Astrocyte (in vitro differentiated cells and primary cell): ENCODE data around the gene BASP1. TPM values are rescaled to one million over a fixed set of nuclear protein-coding genes. Genes with fewer than 3 reads are reported as not detected.

Experiments used
- DNase-seq: peaks from one replicate; pipeline ENCODE4 v3.0.0-alpha.2; 2010; ENCODE audit warnings: low read depth
- FAIRE-seq: peaks from 2 replicates; lab custom pipeline; 2011; peaks lifted over from hg19 to GRCh38; lab: Jason Lieb, UNC
- H2AFZ ChIP-seq: 2 replicates; pipeline ENCODE4 v1.6.0; 2012; ENCODE audit warnings: low read depth, low read length, inconsistent platforms
- H3K27ac ChIP-seq: 2 replicates; pipeline ENCODE4 v1.5.1; 2011; ENCODE audit warnings: low read depth, low read length, inconsistent platforms
- H3K27me3 ChIP-seq: 2 replicates; pipeline ENCODE4 v1.6.0; 2011; ENCODE audit warnings: low read length, inconsistent platforms; ENCODE audit not compliant: insufficient read depth
- H3K36me3 ChIP-seq: 2 replicates; pipeline ENCODE4 v1.5.1; 2011; ENCODE audit warnings: low read length, inconsistent platforms; ENCODE audit not compliant: insufficient read depth
- H3K4me1 ChIP-seq: 2 replicates; pipeline ENCODE4 v1.5.1; 2011; ENCODE audit warnings: low read length, inconsistent platforms; ENCODE audit not compliant: insufficient read depth
- H3K4me2 ChIP-seq: 2 replicates; pipeline ENCODE4 v1.6.0; 2012; ENCODE audit warnings: low read length, inconsistent platforms
- H3K4me3 ChIP-seq: 2 replicates; pipeline ENCODE4 v1.5.1; 2011; ENCODE audit warnings: low read depth, mild to moderate bottlenecking, low read length, inconsistent platforms; ENCODE audit not compliant: insufficient read depth
- H3K79me2 ChIP-seq: 2 replicates; pipeline ENCODE4 v1.6.0; 2012; ENCODE audit warnings: mild to moderate bottlenecking, low read length, inconsistent platforms; ENCODE audit not compliant: insufficient read depth
- H3K9ac ChIP-seq: 2 replicates; pipeline ENCODE4 v1.6.0; 2012; ENCODE audit warnings: mild to moderate bottlenecking, low read length, inconsistent platforms
- H3K9me3 ChIP-seq: 2 replicates; pipeline ENCODE4 v1.5.1; 2012; ENCODE audit warnings: low read depth, mild to moderate bottlenecking, low read length, inconsistent platforms; ENCODE audit not compliant: insufficient read depth
- H4K20me1 ChIP-seq: 2 replicates; pipeline ENCODE4 v1.6.0; 2012; ENCODE audit warnings: low read length, inconsistent platforms; ENCODE audit not compliant: insufficient read depth
- H3K27ac Mint-ChIP-seq: one replicate; pipeline ENCODE4 v1.8.0; 2021; ENCODE audit warnings: mild to moderate bottlenecking, mixed read lengths; ENCODE audit not compliant: unreplicated experiment
- H3K27me3 Mint-ChIP-seq: one replicate; pipeline ENCODE4 v1.8.0; 2021; ENCODE audit warnings: low read depth, mixed read lengths; ENCODE audit not compliant: unreplicated experiment
- H3K36me3 Mint-ChIP-seq: one replicate; pipeline ENCODE4 v1.8.0; 2021; ENCODE audit warnings: low read depth, mixed read lengths; ENCODE audit not compliant: unreplicated experiment
- H3K4me1 Mint-ChIP-seq: one replicate; pipeline ENCODE4 v1.8.0; 2021; ENCODE audit warnings: low read depth, mixed read lengths; ENCODE audit not compliant: unreplicated experiment
- H3K4me3 Mint-ChIP-seq: one replicate; pipeline ENCODE4 v1.8.0; 2021; ENCODE audit warnings: mild to moderate bottlenecking, moderate library complexity, mixed read lengths; ENCODE audit not compliant: unreplicated experiment
- H3K9me3 Mint-ChIP-seq: one replicate; pipeline ENCODE4 v1.8.0; 2021; ENCODE audit warnings: mild to moderate bottlenecking, mixed read lengths; ENCODE audit not compliant: unreplicated experiment
- CTCF ChIP-seq: IDR thresholded peaks from 2 replicates; pipeline ENCODE4 v1.5.1; 2011; ENCODE audit warnings: low read depth, mild to moderate bottlenecking, inconsistent platforms, low read length, moderate library complexity; ENCODE audit not compliant: insufficient read depth
- EZH2 ChIP-seq: IDR thresholded peaks from 2 replicates; pipeline ENCODE4 v1.6.1; 2012; ENCODE audit warnings: mild to moderate bottlenecking, low read length, inconsistent platforms; ENCODE audit not compliant: insufficient read depth
- total RNA-seq: library from RNA; stranded (reverse); gene quantifications from 2 replicates; pipeline ENCODE4 v1.2.1, GENCODE V29; 2021

Gene BASP1
- total RNA-seq, 1 donor from 2014 or later = 273 TPM

DNA sequence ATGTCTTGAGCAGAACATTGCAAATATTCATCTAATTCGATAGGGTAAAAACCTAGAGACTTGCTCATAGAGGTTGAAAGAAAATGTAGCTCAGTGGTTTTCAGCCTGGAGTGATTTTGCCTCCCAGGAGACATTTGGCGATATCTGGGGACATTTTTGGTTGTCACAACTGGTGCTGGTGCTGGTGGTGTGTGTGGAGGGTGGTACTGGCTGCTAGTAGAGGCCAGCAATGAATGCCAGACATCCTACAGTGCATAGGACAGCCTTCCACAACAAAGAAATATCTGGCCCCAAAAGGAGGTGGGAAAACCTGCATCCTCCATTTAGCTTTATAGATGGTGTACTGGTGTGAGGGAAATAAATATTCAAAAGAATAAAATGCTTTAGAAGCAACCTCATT, 2.1 kb upstream of the BASP1 start:
- no peak overlapping the region for H3K4me3 ChIP-seq
- Mint-ChIP-seq H3K4me1 (peaks cover 10% of the 10 kb centered on the region), H3K36me3 (peaks cover 6% of the 10 kb centered on the region), H3K9me3 (no peaks in the 10 kb centered on the region), H3K4me3 (peak overlapping the region; percentile 93), H3K27ac (no peak overlapping the region), H3K27me3 (no peaks in the 10 kb centered on the region)
- no peak overlapping the region for H3K4me2 ChIP-seq
- no peak for DNase-seq
- H3K9me3 ChIP-seq = no peaks in the 10 kb centered on the region
- peaks cover 16% of the 10 kb centered on the region for H4K20me1 ChIP-seq
- H3K36me3 ChIP-seq = no peaks in the 10 kb centered on the region
- H3K27ac ChIP-seq = no peak overlapping the region
- FAIRE-seq = no peak
- no peak overlapping the region for H2AFZ ChIP-seq
- no peaks in the 10 kb centered on the region for H3K27me3 ChIP-seq
- no peak overlapping the region for H3K9ac ChIP-seq
- TF ChIP-seq CTCF (no peak), EZH2 (no peak)
- peaks cover 10% of the 10 kb centered on the region for H3K4me1 ChIP-seq
- peaks cover 28% of the 10 kb centered on the region for H3K79me2 ChIP-seq

DNA sequence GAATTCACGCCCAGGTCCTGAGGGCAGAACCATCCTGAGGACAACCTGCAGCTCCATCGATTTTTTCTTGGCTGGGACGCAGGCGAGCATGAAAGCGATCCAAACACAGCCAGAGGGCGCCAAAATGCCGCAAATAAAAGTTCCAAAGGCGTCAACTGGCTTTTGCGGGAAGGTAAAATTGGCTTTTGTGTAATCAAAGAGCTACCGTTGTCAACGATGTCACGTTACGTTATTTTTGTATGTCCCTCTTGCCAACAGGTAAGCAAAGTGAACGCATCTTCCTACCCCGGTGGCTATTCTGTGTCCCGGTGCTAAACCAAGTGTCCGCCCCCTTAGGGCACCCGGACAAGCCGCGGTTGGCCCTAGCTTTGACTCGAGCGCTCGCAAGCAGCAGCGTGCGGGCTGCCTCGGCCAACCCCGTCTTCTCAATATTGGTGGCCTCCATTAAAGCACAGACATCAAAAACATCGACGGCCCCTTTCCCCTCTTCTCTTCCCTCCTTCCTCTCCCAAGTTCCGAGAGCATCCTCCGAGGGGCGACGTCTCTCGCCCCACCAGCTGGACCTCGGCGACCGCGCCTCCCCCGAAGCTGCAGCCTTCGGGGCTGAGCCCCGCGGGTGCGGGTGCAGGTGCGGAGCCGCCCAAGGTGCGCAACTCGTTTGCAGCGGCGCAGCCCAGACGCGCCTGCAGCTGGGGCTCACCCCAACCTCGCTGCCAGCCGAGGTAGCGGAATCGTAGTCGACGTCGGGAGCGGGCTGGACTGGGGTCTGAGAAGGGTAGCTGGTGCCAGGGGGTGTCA, 1.1 kb upstream of the BASP1 start:
- H3K4me2 ChIP-seq = peak overlapping the region; percentile 92
- peak overlapping the region; percentile 30 for H3K27ac ChIP-seq
- H3K4me3 Mint-ChIP-seq = peak overlapping the region; percentile 93

More for the DNA sequence above, 1.1 kb upstream of the BASP1 start:
- H3K9ac ChIP-seq = peak overlapping the region; percentile 62
- DNase-seq = no peak
- H3K79me2 ChIP-seq = peaks cover 38% of the 10 kb centered on the region
- H3K4me1 ChIP-seq = peaks cover 12% of the 10 kb centered on the region
- FAIRE-seq = peak; percentile 50
- TF ChIP-seq EZH2 = no peak
- TF ChIP-seq CTCF = peak; percentile 92
- H2AFZ ChIP-seq = peak overlapping the region; percentile 76
- H3K4me3 ChIP-seq = peak overlapping the region; percentile 60
- H4K20me1 ChIP-seq = peaks cover 24% of the 10 kb centered on the region
- peaks cover 4% of the 10 kb centered on the region for H3K36me3 Mint-ChIP-seq
- no peaks in the 10 kb centered on the region for H3K9me3 ChIP-seq
- peaks cover 16% of the 10 kb centered on the region for H3K4me1 Mint-ChIP-seq
- no peaks in the 10 kb centered on the region for H3K9me3 Mint-ChIP-seq
- H3K36me3 ChIP-seq = no peaks in the 10 kb centered on the region
- peak overlapping the region; percentile 87 for H3K27ac Mint-ChIP-seq
- H3K27me3 ChIP-seq = no peaks in the 10 kb centered on the region
- no peaks in the 10 kb centered on the region for H3K27me3 Mint-ChIP-seq
